GM12872 (cell line): ENCODE results near the gene VANGL1.

Source experiments
- TF ChIP-seq, protein P1 (sequence below): IDR thresholded peaks from 3 replicates; pipeline ENCODE4 v1.5.1; 2011; ENCODE audit warnings: low read depth, mild to moderate bottlenecking, low read length, moderate library complexity; ENCODE audit not compliant: insufficient read depth

The VANGL1 gene

DNA sequence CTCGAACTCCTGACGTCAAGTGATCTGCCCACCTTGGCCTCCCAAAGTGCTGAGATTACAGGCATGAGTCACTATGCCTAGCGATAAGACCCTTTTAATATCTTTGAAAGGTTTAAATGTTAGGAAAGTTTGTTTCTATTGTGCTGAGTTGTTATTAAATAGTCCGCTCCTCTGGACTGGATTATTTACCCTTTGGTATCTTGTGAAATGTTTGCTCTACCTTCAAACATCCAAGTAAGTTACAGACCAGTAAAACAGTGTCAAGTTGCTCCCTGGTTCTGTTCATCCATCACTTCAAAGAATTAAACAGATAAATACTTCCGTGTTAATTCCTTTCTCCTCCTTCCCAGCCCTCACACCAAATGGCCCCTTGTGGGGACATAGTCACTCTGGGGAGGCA lies 82.0 kb downstream of the VANGL1 start:
- TF ChIP-seq, protein P1, sequence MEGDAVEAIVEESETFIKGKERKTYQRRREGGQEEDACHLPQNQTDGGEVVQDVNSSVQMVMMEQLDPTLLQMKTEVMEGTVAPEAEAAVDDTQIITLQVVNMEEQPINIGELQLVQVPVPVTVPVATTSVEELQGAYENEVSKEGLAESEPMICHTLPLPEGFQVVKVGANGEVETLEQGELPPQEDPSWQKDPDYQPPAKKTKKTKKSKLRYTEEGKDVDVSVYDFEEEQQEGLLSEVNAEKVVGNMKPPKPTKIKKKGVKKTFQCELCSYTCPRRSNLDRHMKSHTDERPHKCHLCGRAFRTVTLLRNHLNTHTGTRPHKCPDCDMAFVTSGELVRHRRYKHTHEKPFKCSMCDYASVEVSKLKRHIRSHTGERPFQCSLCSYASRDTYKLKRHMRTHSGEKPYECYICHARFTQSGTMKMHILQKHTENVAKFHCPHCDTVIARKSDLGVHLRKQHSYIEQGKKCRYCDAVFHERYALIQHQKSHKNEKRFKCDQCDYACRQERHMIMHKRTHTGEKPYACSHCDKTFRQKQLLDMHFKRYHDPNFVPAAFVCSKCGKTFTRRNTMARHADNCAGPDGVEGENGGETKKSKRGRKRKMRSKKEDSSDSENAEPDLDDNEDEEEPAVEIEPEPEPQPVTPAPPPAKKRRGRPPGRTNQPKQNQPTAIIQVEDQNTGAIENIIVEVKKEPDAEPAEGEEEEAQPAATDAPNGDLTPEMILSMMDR: no peak

GRCh38 chr1:115725600-115725999 lies 83.8 kb downstream of the VANGL1 start:
- TF ChIP-seq, protein P1: no peak

DNA sequence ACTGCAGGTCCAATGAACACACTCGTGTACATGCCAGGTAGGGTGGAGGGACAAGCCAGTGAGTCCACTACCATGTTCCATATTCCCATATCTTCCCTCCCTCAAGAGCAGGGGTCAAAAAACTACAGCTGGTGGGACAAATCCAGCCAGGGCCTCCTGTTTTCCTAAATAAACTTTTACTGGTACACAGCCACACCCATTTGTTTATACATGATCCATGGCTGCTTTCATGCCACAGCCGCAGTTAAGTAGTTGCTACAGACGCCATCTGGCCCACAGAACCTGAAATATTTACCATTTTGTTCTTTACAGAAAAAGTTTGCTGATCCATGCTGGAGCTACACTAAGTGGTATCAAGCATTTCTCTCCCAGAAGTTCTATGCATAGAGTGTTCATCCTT lies 84.4 kb downstream of the VANGL1 start:
- TF ChIP-seq, protein P1: no peak

DNA sequence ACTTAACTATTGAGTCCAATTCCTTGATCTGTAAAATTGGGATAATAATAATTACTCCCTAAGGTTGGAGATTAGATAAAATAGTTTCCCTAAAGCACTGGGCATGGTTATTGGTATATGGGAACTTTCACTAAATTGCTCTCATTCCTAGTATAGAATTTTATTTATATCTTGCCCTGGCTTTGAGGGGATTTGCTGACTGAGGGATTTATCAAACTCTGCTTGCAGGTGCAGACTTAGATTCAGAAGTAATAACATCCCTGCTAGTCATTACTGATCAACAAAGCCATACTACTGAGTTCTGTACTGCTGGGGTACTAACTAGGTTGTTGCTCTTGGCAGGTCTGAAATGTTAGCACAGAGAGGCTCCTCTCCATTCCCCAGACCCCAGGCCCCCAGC lies 84.8 kb downstream of the VANGL1 start:
- TF ChIP-seq, protein P1: no peak

DNA sequence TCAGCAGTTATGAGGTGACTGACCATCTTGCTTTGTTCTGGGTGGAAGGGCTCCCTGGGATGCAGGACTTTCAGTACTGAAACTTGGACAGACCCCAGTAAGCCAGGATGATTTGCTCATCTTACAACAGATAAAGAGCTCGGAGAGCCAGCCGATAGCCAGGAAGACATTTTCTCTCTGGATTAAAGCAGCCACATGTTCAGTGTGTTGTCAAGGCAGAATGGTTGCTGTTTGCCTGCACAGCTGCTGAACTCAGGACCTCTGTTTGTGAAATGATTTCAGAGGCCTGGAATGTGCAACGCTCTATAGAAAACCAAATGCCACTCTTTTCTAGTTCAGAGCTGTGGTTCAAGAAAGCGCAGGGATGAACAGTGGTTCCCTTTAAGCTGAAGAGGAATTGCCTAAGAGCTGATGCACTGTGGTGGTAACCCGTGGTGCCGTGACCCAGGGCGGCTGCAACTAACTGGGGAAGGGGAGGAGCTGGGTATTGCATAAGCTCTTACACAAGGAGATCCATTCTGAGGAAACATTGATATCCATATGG lies 86.0 kb downstream of the VANGL1 start:
- TF ChIP-seq, protein P1: no peak

- TF ChIP-seq, protein P1: no peak
These were observed 86.6 kb downstream of the VANGL1 start for GRCh38 chr1:115728341-115728740.

GRCh38 chr1:115729756-115730155 lies 88.0 kb downstream of the VANGL1 start:
- TF ChIP-seq, protein P1: no peak
